Brain microvascular endothelial cell (primary cell): ENCODE measurements around the gene NCLN.

Source experiments
- DNase-seq: peaks from one replicate; pipeline ENCODE4 v3.0.0-alpha.2; 2020
- H3K27ac ChIP-seq: fragments of 250-450 bp; sonication (Bioruptor Pico); 2 replicates; pipeline ENCODE4 v1.5.1; 2020; ENCODE audit warnings: mild to moderate bottlenecking, moderate library complexity
- H3K27me3 ChIP-seq: fragments of 250-450 bp; sonication (Bioruptor Pico); replicated peaks from 2 replicates; pipeline ENCODE4 v1.5.1; 2020; ENCODE audit warnings: mild to moderate bottlenecking
- H3K36me3 ChIP-seq: fragments of 250-450 bp; sonication (Bioruptor Pico); replicated peaks from 2 replicates; pipeline ENCODE4 v1.5.1; 2020; ENCODE audit warnings: mild to moderate bottlenecking
- H3K4me3 ChIP-seq: 2 replicates; pipeline ENCODE4 v1.5.1; 2011; ENCODE audit warnings: low read depth, mild to moderate bottlenecking, control low read depth, low read length, moderate library complexity
- CTCF ChIP-seq: IDR thresholded peaks from 2 replicates; pipeline ENCODE4 v1.5.1; 2011; ENCODE audit warnings: low read depth, mild to moderate bottlenecking, moderate library complexity, low read length, control low read depth, inconsistent platforms; ENCODE audit errors: missing control alignments
- in situ Hi-C: cut with HindIII; loops from 2 replicates; pipeline ENCODE4 v1.10.0; 2017; ENCODE audit warnings: low sequenced_read_pairs, low pct_ligation_motif_present

NCLN gene

GRCh38 chr19:3194106-3195087 lies 8.7 kb downstream of the NCLN start:
- Histone ChIP-seq H3K27ac (no peak overlapping the region), H3K27me3 (no peaks in the 10 kb centered on the region), H3K36me3 (peaks cover 22% of the 10 kb centered on the region), H3K4me3 (no peak overlapping the region)
- in situ Hi-C loops = no loop called here
- no peak for TF ChIP-seq CTCF
- DNase-seq = no peak

- DNase-seq = no peak
- in situ Hi-C loops = no loop called here
- Histone ChIP-seq H3K36me3 (peaks cover 22% of the 10 kb centered on the region), H3K4me3 (no peak overlapping the region), H3K27me3 (no peaks in the 10 kb centered on the region), H3K27ac (no peak overlapping the region)
- TF ChIP-seq CTCF = no peak
These were observed 10.6 kb downstream of the NCLN start for GRCh38 chr19:3196064-3196932.

- no peak for DNase-seq
- Histone ChIP-seq H3K27ac (no peak overlapping the region), H3K4me3 (no peak overlapping the region), H3K36me3 (peaks cover 22% of the 10 kb centered on the region), H3K27me3 (no peaks in the 10 kb centered on the region)
- in situ Hi-C loops = no loop called here
- TF ChIP-seq CTCF = no peak
These were observed 11.1 kb downstream of the NCLN start for GRCh38 chr19:3196933-3197205.

- Histone ChIP-seq H3K27me3 (no peaks in the 10 kb centered on the region), H3K36me3 (peaks cover 12% of the 10 kb centered on the region), H3K27ac (no peak overlapping the region), H3K4me3 (no peak overlapping the region)
- no peak for DNase-seq
- TF ChIP-seq CTCF = no peak
- in situ Hi-C loops = no loop called here
These were observed 13.4 kb downstream of the NCLN start for GRCh38 chr19:3198901-3199700.

DNA sequence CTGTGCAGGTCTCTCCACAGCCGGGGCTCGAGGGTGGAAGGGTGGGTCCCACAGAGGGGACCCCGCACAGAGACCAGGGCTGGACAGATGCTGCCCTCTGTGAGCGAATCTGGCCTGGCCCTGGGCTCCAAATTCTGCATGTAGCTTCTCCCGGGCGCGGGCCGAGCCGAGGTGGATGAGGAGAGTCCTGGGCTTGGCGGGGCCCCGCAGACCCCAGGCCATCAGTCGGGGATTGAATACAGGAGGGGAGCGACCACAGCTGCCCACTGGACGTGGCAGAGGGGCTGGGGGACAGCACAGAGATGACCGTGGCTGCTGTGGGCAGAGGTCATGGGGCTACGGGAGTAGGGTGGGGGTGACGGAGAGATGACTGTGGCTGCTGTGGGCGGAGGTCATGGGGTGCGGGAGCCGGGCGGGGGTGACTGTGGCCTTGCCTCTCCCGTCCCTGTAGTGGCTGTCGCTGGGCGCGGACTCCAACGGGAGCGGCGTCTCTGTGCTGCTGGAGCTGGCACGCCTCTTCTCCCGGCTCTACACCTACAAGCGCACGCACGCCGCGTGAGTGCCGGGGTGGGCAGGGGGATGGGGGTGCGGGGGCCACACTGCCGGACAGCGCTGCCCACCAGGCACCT lies 15.5 kb downstream of the NCLN start:
- DNase-seq = no peak
- in situ Hi-C loops = no loop called here
- Histone ChIP-seq H3K36me3 (peaks cover 16% of the 10 kb centered on the region), H3K4me3 (no peak overlapping the region), H3K27me3 (no peaks in the 10 kb centered on the region), H3K27ac (no peak overlapping the region)
- TF ChIP-seq CTCF = no peak
